A549 (cell line): ENCODE results near the gene SNRNP40.

Experiments used
- CHD2 ChIP-seq: fragments of 150-350 bp; IDR thresholded peaks from 2 replicates; pipeline ENCODE4 v1.6.1; 2014; ENCODE audit warnings: low read length; ENCODE audit not compliant: partially characterized antibody
- CHD4 ChIP-seq: fragments of 200-600 bp; sonication (generic); IDR thresholded peaks from 2 replicates; pipeline ENCODE4 v1.6.1; 2016; ENCODE audit warnings: antibody characterized with exemption, mild to moderate bottlenecking, borderline replicate concordance
- CTCF ChIP-seq: fragments of >200 bp; sonication (Bioruptor Twin); formaldehyde crosslinking; IDR thresholded peaks from 3 replicates; pipeline ENCODE4 v1.5.1; 2016
- ELK1 ChIP-seq: fragments of 150-350 bp; IDR thresholded peaks from 2 replicates; pipeline ENCODE4 v1.6.1; 2014; ENCODE audit warnings: low read depth, mild to moderate bottlenecking, low read length
- EP300 ChIP-seq, 2 experiments: fragments of >200 bp; sonication (Bioruptor Twin); formaldehyde crosslinking; IDR thresholded peaks; 2 replicates in 1 of 2; 3 replicates in 1 of 2; pipeline ENCODE4 v1.6.1; 2016 to 2017
- MAFK ChIP-seq: fragments of 450-650 bp; IDR thresholded peaks from 2 replicates; pipeline ENCODE4 v1.6.1; 2014; ENCODE audit not compliant: partially characterized antibody
- NFE2L2 ChIP-seq: fragments of 150-350 bp; conservative IDR thresholded peaks from 2 replicates; pipeline ENCODE4 v1.6.1; 2014; ENCODE audit warnings: low read length
- PHF8 ChIP-seq: fragments of 200-600 bp; sonication (generic); IDR thresholded peaks from 2 replicates; pipeline ENCODE4 v1.6.1; 2016; ENCODE audit warnings: low read depth, mild to moderate bottlenecking, antibody characterized with exemption, moderate library complexity, borderline replicate concordance
- POLR2A ChIP-seq: IDR thresholded peaks from 2 replicates; pipeline ENCODE4 v1.6.1; 2012; ENCODE audit warnings: mild to moderate bottlenecking, low read length

GRCh38 chr1:31243501-31244286 is 52.9 kb downstream of the SNRNP40 start:
- TF ChIP-seq NFE2L2 (no peak), CTCF (no peak), MAFK (no peak), POLR2A (no peak), ELK1 (no peak), CHD4 (no peak), CHD2 (no peak), EP300 (IDR thresholded peaks at IDR 0.05) (no peak), PHF8 (no peak)
